ENCODE results near the gene AGO4. TPM values are rescaled to one million over a fixed set of nuclear protein-coding genes. Genes with fewer than 3 reads are reported as not detected.
A peak's percentile ranks its signal among the peaks of the same experiment; 100 is the strongest.

The AGO4 gene
- total RNA-seq, 2 donors from 2014 or later: 17.6 to 20.5 TPM

DNA sequence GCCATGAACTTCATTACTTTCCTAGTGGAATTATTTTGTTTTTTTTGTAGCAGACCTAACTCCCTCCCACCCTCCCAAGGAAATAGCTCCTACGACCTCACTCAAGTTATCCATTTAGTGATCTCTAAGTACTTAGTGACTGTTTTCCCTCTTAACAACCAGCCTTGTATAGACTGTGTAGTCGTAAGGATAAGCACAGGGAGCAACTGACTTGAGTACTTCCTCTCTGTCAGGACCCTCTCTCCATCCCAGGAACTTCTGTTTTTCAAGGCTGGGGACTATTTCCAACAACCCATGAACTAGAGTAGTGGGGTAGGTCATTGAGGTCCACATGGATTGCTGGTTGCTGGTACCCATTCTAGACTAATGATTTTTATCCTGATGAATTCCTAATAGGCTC, 77.1 kb downstream of the AGO4 start:
- Mint-ChIP-seq H3K36me3 (ENCODE audit: low read depth) (peaks cover 15% of the 10 kb centered on the region), H3K27me3 (ENCODE audit: insufficient read depth) (no peaks in the 10 kb centered on the region), H3K4me1 (peaks cover 37% of the 10 kb centered on the region), H3K4me3 (no peak overlapping the region), H3K9me3 (no peaks in the 10 kb centered on the region), H3K27ac (peak overlapping the region; percentile 64)
- Histone ChIP-seq H3K27me3 (ENCODE audit: control insufficient read depth, insufficient read depth, low read length, poor library complexity, severe bottlenecking) (no peaks in the 10 kb centered on the region), H3K9me3 (ENCODE audit: control insufficient read depth, low read length) (no peaks in the 10 kb centered on the region), H3K4me1 (ENCODE audit: control insufficient read depth, insufficient read depth, low read length) (peaks cover 16% of the 10 kb centered on the region), H3K27ac (ENCODE audit: low read depth, low read length) (peak overlapping the region; percentile 97), H3K4me3 (ENCODE audit: low read length) (peak overlapping the region; percentile 99), H3K9ac (ENCODE audit: extremely low read depth, low read length, poor library complexity, severe bottlenecking) (no peak overlapping the region), H3K36me3 (ENCODE audit: control insufficient read depth, insufficient read depth, low read length) (peaks cover 16% of the 10 kb centered on the region)
- WGBS, 2 experiments (ENCODE audit: insufficient coverage in 1 of 2, insufficient read length in 1 of 2): 41 to 68% methylated on average over 2 of the region's 2 CpGs
- TF ChIP-seq, protein P1, sequence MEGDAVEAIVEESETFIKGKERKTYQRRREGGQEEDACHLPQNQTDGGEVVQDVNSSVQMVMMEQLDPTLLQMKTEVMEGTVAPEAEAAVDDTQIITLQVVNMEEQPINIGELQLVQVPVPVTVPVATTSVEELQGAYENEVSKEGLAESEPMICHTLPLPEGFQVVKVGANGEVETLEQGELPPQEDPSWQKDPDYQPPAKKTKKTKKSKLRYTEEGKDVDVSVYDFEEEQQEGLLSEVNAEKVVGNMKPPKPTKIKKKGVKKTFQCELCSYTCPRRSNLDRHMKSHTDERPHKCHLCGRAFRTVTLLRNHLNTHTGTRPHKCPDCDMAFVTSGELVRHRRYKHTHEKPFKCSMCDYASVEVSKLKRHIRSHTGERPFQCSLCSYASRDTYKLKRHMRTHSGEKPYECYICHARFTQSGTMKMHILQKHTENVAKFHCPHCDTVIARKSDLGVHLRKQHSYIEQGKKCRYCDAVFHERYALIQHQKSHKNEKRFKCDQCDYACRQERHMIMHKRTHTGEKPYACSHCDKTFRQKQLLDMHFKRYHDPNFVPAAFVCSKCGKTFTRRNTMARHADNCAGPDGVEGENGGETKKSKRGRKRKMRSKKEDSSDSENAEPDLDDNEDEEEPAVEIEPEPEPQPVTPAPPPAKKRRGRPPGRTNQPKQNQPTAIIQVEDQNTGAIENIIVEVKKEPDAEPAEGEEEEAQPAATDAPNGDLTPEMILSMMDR (conservative IDR thresholded peaks at IDR 0.05): no peak
- DNase-seq: no peak

DNA sequence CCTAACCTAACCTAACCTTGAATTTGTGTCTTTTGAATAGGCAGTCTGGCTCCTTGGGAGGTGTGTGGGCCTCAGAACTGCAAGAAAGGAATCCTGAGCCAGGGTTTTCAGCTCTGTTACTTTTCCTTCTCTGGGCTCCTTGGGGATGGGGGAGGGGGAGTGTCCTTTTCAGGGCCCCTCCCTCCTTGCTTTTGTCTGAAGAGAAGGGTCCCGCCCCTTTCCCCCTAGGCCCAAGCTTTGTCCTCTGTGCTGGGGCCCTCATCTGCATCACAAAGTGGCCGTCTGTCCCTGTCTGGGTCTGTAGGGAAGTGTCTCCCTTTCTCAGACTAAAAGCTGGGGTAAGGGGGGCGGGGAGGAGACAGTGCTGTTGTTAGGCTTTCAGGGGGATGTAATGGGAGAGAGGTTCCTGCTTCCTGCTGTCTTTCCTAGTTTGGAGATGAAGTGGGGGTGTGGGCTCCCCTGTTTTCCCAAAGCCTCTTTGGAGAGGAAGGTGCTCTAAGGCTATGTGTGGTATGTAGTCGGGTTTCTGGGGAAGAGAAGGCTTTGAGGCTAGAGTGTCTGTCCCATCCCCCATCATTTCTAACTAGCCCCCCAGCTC, 78.2 kb downstream of the AGO4 start:
- peaks cover 37% of the 10 kb centered on the region for H3K4me1 Mint-ChIP-seq
- H3K4me1 ChIP-seq (ENCODE audit: control insufficient read depth, insufficient read depth, low read length): peaks cover 16% of the 10 kb centered on the region
- H3K9ac ChIP-seq (ENCODE audit: extremely low read depth, low read length, poor library complexity, severe bottlenecking): peak overlapping the region; percentile 31
- peak overlapping the region; percentile 97 for H3K27ac ChIP-seq (ENCODE audit: low read depth, low read length)
- peaks cover 26% of the 10 kb centered on the region for H3K36me3 ChIP-seq (ENCODE audit: control insufficient read depth, insufficient read depth, low read length)
- no peaks in the 10 kb centered on the region for H3K27me3 ChIP-seq (ENCODE audit: control insufficient read depth, insufficient read depth, low read length, poor library complexity, severe bottlenecking)
- TF ChIP-seq, protein P1 (conservative IDR thresholded peaks at IDR 0.05): no peak
- peak overlapping the region; percentile 94 for H3K27ac Mint-ChIP-seq
- H3K27me3 Mint-ChIP-seq (ENCODE audit: insufficient read depth): no peaks in the 10 kb centered on the region
- H3K36me3 Mint-ChIP-seq (ENCODE audit: low read depth): peaks cover 25% of the 10 kb centered on the region
- H3K9me3 ChIP-seq (ENCODE audit: control insufficient read depth, low read length): no peaks in the 10 kb centered on the region
- peak; percentile 97 for DNase-seq
- H3K9me3 Mint-ChIP-seq: no peaks in the 10 kb centered on the region
- H3K4me3 ChIP-seq (ENCODE audit: low read length): peak overlapping the region; percentile 74
- H3K4me3 Mint-ChIP-seq: peak overlapping the region; percentile 48
- 4% methylated on average over 3 of the region's 4 CpGs; no CpG with 5 or more reads in 1 of the 2 experiments for WGBS, 2 experiments (ENCODE audit: insufficient coverage in 1 of 2, insufficient read length in 1 of 2)

DNA sequence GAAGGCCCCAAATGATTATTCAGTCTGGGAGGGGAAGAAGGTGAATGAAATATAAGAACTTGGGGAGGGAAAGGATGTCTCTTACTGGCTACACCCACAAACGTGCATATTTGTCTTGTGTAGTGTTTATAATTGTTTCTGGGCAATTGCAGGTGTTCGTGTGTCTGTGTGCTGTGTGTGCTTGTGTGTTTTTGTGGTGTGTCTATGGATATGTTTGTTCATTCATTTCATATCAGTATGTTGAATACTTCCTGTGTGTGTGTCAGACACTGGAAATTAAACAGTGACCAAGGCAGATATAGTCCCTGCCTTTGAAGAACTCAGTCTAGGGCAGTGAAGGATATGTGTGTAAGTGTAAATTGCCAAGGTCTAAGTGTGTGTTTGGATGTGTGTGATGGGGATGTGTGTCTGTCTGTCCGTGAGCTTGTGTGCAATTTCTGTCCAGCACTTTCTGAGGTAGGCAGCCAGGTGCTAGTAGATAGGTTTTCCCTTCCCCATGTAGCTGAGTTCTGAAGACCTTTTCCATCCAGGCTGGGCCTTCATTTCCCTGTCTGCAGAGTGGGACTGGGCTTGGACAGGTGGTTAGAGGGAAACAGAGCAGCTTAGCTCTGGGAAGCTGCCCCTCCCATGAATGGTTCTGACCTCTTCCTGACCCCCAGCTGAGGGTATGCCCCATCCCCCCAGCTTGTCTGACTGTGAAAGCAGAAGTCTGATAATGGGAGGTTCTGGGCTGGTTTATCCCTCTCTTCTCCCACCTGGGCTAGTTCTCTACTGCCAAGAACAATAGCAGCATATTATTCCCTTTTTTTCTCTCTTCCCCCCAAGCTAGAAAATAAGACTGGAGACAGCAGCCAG, 79.0 kb downstream of the AGO4 start:
- H3K27ac Mint-ChIP-seq: peak overlapping the region; percentile 94
- no peaks in the 10 kb centered on the region for H3K9me3 Mint-ChIP-seq
- peaks cover 37% of the 10 kb centered on the region for H3K4me1 Mint-ChIP-seq
- Histone ChIP-seq H3K36me3 (ENCODE audit: control insufficient read depth, insufficient read depth, low read length) (peaks cover 27% of the 10 kb centered on the region), H3K9ac (ENCODE audit: extremely low read depth, low read length, poor library complexity, severe bottlenecking) (peak overlapping the region; percentile 31), H3K27me3 (ENCODE audit: control insufficient read depth, insufficient read depth, low read length, poor library complexity, severe bottlenecking) (no peaks in the 10 kb centered on the region), H3K4me1 (ENCODE audit: control insufficient read depth, insufficient read depth, low read length) (peaks cover 16% of the 10 kb centered on the region), H3K27ac (ENCODE audit: low read depth, low read length) (peak overlapping the region; percentile 97), H3K4me3 (ENCODE audit: low read length) (peak overlapping the region; percentile 74), H3K9me3 (ENCODE audit: control insufficient read depth, low read length) (no peaks in the 10 kb centered on the region)
- H3K27me3 Mint-ChIP-seq (ENCODE audit: insufficient read depth): no peaks in the 10 kb centered on the region
- WGBS, 2 experiments (ENCODE audit: insufficient coverage in 1 of 2, insufficient read length in 1 of 2): 40 to 80% methylated on average over 1 to 3 of the region's 3 CpGs
- TF ChIP-seq, protein P1 (conservative IDR thresholded peaks at IDR 0.05): no peak
- peaks cover 27% of the 10 kb centered on the region for H3K36me3 Mint-ChIP-seq (ENCODE audit: low read depth)
- peak overlapping the region; percentile 48 for H3K4me3 Mint-ChIP-seq
- peak; percentile 60 for DNase-seq
